DND-41 (cell line): ENCODE data around the gene RABEPK.
"Not testable (repeated sequence)": the region's sequence is repeated elsewhere in the genome, so short reads cannot be mapped to it uniquely, and the experiment has no call there.

Source experiments
- ATAC-seq: fragments of 200-7000 bp; cut with Tn5 transposase; 3 replicates; pipeline ENCODE4 v1.9.1; 2021; ENCODE audit warnings: low read depth; ENCODE audit not compliant: insufficient read depth
- DNase-seq: peaks from one replicate; pipeline ENCODE4 v3.0.0-alpha.2; 2020
- H2AFZ ChIP-seq: 2 replicates; pipeline ENCODE4 v1.6.0; 2012; ENCODE audit warnings: low read depth, low read length
- H3K27ac ChIP-seq: 2 replicates; pipeline ENCODE4 v1.5.1; 2012; ENCODE audit warnings: low read length, inconsistent platforms
- H3K27me3 ChIP-seq: fragments of 200-600 bp; sonication (generic); 2 replicates; pipeline ENCODE4 v1.6.0; 2012; ENCODE audit warnings: low read length, mild to moderate bottlenecking, inconsistent platforms; ENCODE audit not compliant: insufficient read depth, poor library complexity
- H3K36me3 ChIP-seq: 2 replicates; pipeline ENCODE4 v1.5.1; 2012; ENCODE audit warnings: low read length, inconsistent platforms; ENCODE audit not compliant: insufficient read depth
- H3K4me1 ChIP-seq: 2 replicates; pipeline ENCODE4 v1.5.1; 2012; ENCODE audit warnings: mild to moderate bottlenecking, low read length; ENCODE audit not compliant: insufficient read depth
- H3K4me2 ChIP-seq: 2 replicates; pipeline ENCODE4 v1.6.0; 2012; ENCODE audit warnings: mild to moderate bottlenecking, moderate library complexity, low read length, inconsistent platforms; ENCODE audit not compliant: insufficient read depth
- H3K4me3 ChIP-seq, 2 experiments: fragments of 200-600 bp in 1 of 2; shearing (Covaris generic) in 1 of 2; 2 replicates each; pipeline ENCODE4 v1.5.1; 2012 to 2016; ENCODE audit warnings: inconsistent platforms in 2 of 2, low read length in 2 of 2, mild to moderate bottlenecking in 2 of 2, low read depth in 1 of 2, moderate library complexity in 1 of 2
- H3K79me2 ChIP-seq: 2 replicates; pipeline ENCODE4 v1.6.0; 2012; ENCODE audit warnings: low read length, inconsistent platforms; ENCODE audit not compliant: insufficient read depth
- H3K9ac ChIP-seq: 2 replicates; pipeline ENCODE4 v1.6.0; 2012; ENCODE audit warnings: low read depth, mild to moderate bottlenecking, inconsistent platforms, low read length, moderate library complexity
- H3K9me3 ChIP-seq: 2 replicates; pipeline ENCODE4 v1.5.1; 2012; ENCODE audit warnings: low read length, moderate library complexity, mild to moderate bottlenecking, inconsistent platforms; ENCODE audit not compliant: insufficient read depth, severe bottlenecking
- H4K20me1 ChIP-seq: 2 replicates; pipeline ENCODE4 v1.6.0; 2012; ENCODE audit warnings: low read length; ENCODE audit not compliant: insufficient read depth
- CTCF ChIP-seq: IDR thresholded peaks from 2 replicates; pipeline ENCODE4 v1.5.1; 2012; ENCODE audit warnings: borderline replicate concordance, low read length, moderate library complexity, mild to moderate bottlenecking; ENCODE audit not compliant: poor library complexity, severe bottlenecking; ENCODE audit errors: extremely low read depth
- EZH2 ChIP-seq: IDR thresholded peaks from 3 replicates; pipeline ENCODE4 v1.6.1; 2012; ENCODE audit warnings: borderline replicate concordance, low read depth, mild to moderate bottlenecking, moderate library complexity, low read length, inconsistent platforms; ENCODE audit not compliant: severe bottlenecking

The RABEPK gene

DNA sequence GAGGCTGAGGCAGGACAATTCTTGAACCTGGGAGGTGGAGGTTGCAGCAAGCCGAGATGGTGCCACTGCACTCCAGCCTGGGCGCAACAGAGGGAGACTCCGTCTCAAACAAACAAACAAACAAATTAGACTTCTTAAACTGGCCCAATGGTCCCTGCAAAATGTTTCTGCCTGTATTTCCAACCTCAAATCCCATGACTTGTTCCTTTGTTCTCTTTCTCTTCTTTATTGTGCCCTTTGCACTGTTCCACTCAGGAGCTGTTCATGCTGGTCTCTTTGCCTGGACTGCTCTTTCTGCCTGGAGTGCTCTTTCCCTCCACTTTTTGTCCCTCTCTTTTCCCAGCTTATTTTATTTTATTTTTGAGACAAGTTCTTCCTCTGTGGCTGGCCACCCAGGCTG, 4.1 kb downstream of the RABEPK start:
- Histone ChIP-seq H3K4me2 (no peak overlapping the region), H3K9me3 (no peaks in the 10 kb centered on the region), H3K79me2 (peaks cover 7% of the 10 kb centered on the region), H3K36me3 (peaks cover 12% of the 10 kb centered on the region; the same call in 1 of the 2 replicates), H3K9ac (no peak overlapping the region), H3K27me3 (no peaks in the 10 kb centered on the region), H3K27ac (no peak overlapping the region), H3K4me3 (no peak overlapping the region), H2AFZ (no peak overlapping the region), H3K4me1 (peaks cover 12% of the 10 kb centered on the region), H4K20me1 (no peaks in the 10 kb centered on the region)
- TF ChIP-seq CTCF (no peak), EZH2 (no peak)
- DNase-seq (no peak), ATAC-seq (no peak)

- Histone ChIP-seq H3K4me2 (no peak overlapping the region), H3K36me3 (peaks cover 14% of the 10 kb centered on the region; the same call in 1 of the 2 replicates), H4K20me1 (no peaks in the 10 kb centered on the region), H3K4me1 (no peaks in the 10 kb centered on the region), H3K27ac (no peak overlapping the region), H3K4me3 (no peak overlapping the region), H3K79me2 (no peaks in the 10 kb centered on the region), H2AFZ (no peak overlapping the region), H3K9ac (no peak overlapping the region), H3K27me3 (no peaks in the 10 kb centered on the region), H3K9me3 (no peaks in the 10 kb centered on the region)
- ATAC-seq (no peak), DNase-seq (no peak)
- TF ChIP-seq CTCF (no peak), EZH2 (no peak)
Measured at GRCh38 chr9:125214186-125214585, 13.8 kb downstream of the RABEPK start.

- Histone ChIP-seq H3K4me3 (no peak overlapping the region), H3K4me2 (no peak overlapping the region), H2AFZ (no peak overlapping the region), H3K9me3 (no peaks in the 10 kb centered on the region), H3K79me2 (no peaks in the 10 kb centered on the region), H3K27ac (no peak overlapping the region), H3K27me3 (no peaks in the 10 kb centered on the region), H3K4me1 (no peaks in the 10 kb centered on the region), H4K20me1 (no peaks in the 10 kb centered on the region), H3K36me3 (peaks cover 11% of the 10 kb centered on the region), H3K9ac (no peak overlapping the region)
- TF ChIP-seq CTCF (no peak), EZH2 (no peak)
- DNase-seq (no peak), ATAC-seq (no peak)
Measured at GRCh38 chr9:125218621-125219020, 18.3 kb downstream of the RABEPK start.

GRCh38 chr9:125224858-125225257, 24.5 kb downstream of the RABEPK start:
- H3K4me1 ChIP-seq, H2AFZ ChIP-seq, H3K4me2 ChIP-seq, H3K36me3 ChIP-seq, H3K27me3 ChIP-seq, H4K20me1 ChIP-seq, H3K4me3 ChIP-seq, H3K79me2 ChIP-seq, H3K9ac ChIP-seq, H3K9me3 ChIP-seq, H3K27ac ChIP-seq, ATAC-seq, DNase-seq: not testable (repeated sequence)
